RPMI8226 (cell line): Measurements from ENCODE around the gene ADORA3.
A peak's percentile ranks its signal among the peaks of the same experiment; 100 is the strongest.

Experiments used
- DNase-seq: peaks from one replicate; pipeline ENCODE4 v3.0.0-alpha.2; 2015

The ADORA3 gene

DNA sequence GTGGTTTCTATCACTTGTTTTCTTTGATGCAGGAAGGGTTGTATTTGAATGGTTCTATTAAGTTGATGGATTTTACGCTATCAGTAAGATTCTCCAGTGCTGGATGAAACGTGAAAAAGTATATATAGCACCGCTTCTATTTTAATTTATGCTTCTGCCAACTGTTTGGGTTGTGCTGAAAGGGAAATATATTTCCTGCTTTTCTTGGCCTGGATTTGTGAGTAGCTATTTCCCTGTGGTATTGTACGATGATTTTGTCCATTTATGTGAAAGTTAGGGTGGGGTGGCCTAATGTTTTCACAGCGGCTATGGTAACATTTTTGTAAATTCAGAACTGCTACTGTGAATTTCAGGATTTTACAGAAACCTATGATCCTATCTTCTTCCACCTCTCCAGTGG lies 29.3 kb downstream of the ADORA3 start:
- no peak for DNase-seq

DNA sequence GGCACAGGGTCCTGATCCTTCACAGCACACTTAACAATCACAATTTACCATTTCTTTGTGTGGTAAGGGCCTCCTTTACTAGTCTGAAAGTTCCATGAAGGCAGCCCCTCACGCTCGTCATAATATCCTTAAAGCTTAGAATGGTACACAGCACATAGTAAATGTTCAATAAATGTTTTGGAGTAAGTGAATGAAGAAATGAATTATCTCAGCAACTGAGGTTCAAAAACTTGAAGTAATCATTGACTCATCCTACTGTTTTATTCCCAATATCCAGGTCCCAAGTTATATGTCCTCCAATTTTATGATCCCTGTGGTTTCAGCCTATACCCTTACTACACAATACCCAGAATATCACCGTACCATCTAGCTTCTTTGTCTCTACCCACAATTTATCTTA lies 31.9 kb downstream of the ADORA3 start:
- no peak for DNase-seq

DNA sequence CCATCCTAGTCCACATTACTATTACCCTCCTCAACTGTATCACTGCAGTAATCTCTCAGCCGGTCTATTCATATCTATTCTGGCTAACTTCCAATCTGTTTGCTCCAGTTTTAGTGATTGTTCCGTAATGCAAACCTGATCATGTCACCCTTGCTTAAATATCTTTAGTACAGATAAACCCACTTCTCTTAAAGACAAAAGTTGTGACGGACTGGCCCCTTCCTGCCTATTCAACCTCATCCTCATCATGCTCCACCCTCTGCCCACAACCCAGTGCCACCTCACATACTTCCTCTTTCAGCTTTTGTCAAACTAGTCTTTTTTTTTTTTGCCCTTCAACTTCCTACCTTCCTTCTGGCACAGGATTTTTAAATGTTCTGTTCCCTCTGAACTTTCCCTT lies 32.4 kb downstream of the ADORA3 start:
- peak; percentile 30 for DNase-seq

DNA sequence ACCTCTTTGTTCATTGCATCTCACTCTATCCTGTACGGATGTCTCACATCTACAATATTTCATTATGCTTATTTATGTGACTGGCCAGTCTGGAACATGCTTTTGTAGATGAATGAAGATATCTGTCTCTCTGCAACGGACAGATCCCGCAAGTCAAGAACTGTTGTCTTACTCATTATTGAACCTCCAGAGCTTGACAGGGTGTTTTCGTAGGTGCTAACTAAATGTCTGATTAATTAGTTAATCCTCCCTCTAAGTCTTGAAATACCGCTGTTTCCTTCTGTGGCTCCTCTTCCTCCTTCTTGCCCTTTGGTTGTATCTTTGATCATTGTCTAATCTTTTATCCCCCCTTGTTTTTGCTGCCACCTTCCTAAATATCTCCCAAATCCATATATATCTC lies 32.8 kb downstream of the ADORA3 start:
- no peak for DNase-seq

DNA sequence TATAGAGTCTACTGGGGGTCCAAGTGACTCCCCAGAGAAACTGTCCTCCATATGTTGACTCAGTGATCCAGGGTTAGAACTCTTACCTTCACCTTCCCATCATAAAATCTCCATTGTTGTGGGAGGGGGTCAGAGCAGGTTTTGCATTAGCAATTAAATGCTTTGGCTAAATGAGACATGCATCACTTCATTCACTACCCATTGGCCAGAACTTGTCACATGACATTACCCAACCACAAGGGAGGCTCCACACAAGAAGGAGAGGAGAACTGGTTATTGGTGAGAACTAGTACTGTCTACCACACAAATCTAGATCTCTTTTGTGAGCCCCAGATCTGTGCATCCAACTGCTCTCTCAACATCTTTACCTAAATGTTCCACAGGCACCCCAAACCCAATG lies 33.9 kb downstream of the ADORA3 start:
- no peak for DNase-seq

DNA sequence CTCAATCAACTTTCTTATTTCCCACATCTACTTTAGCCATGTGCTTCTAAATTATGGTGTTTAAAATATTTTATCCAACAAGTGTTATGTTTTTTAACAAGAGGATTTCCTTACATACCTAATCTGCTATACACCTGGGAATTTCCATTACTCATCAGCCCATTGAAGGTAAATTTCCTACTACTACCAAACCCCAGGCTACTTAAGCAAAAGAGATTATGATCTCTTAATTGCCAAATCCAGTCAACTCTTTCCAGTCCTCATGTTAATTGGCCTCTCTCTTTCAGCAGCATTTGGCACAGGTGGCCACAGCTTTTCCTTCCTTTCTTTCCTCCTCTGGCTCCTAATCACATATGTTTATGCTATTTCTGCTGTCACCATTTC lies 34.7 kb downstream of the ADORA3 start:
- no peak for DNase-seq

DNA sequence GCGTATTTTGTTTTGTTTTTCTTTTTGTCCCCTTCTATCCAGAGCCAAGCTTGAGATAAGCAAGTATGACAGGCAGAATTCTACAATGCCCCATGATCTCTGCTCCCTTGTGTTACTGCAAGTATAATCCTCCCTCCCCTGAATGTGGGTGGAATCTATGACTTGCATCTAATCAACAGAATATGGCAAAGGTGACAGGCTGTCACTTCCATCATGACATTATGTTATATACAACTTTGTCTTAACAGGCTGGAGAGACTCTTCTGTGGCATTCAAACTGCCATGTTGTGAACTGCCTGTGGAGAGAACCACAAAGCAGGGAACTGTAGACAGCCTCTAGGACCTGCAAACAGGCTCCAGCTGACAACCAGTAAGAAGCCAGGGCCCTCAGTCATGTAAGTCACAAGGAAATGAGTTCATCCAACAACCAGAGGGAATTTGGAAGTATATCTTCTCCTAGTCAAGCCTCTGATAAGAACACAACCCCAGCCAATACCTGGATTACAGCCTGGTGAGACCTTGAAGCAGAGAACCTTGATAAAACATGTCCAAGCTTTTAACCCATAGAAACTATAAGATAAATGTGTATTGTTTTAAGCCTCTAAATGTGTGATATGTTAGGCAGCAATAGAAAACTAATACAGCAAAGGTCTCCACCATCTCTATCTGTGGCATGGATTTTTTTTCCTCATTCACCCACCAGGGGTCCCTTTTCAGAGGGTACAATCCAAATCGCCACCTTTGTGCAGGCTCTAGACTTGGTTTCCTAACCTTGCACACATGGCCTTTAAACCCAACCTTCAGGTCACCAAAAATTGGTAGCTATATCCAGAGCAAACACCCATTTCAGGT lies 35.3 kb downstream of the ADORA3 start:
- no peak for DNase-seq

DNA sequence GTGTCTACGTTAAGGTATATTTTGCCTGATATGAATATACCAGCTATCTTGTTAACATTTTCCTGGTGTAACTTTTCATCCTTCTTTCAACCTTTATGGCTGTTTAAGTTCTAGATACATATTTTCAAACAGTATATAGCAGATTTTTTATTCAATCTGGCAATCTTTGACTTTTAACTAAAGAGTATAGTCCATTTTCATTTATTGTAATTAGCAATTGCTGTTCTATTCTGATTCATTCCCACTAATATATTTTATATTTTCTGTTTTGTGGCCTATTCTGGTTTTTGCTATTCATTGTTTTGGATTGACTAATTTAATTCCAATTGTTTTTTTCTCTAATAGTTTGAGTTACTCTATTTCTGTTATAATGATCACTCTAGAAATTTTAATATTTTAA lies 37.0 kb downstream of the ADORA3 start:
- no peak for DNase-seq

DNA sequence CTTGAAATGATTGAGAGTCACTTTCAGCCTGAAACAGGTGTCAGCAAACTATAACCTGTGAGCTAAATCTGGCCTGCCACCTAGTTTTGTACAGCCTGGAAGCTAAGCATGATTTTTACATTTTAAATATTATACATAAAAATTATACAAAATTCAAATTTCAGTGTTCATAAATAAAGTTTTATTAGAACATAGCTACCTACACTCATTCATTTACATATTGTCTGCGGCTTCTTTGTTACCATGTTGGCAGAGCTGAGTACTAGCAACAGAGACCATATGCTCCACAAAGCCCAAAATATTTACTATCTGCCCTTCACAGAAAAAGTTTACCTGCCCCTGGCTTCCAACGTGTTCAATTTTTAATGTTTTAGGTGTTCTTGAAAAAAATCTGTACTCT lies 37.7 kb downstream of the ADORA3 start:
- no peak for DNase-seq

DNA sequence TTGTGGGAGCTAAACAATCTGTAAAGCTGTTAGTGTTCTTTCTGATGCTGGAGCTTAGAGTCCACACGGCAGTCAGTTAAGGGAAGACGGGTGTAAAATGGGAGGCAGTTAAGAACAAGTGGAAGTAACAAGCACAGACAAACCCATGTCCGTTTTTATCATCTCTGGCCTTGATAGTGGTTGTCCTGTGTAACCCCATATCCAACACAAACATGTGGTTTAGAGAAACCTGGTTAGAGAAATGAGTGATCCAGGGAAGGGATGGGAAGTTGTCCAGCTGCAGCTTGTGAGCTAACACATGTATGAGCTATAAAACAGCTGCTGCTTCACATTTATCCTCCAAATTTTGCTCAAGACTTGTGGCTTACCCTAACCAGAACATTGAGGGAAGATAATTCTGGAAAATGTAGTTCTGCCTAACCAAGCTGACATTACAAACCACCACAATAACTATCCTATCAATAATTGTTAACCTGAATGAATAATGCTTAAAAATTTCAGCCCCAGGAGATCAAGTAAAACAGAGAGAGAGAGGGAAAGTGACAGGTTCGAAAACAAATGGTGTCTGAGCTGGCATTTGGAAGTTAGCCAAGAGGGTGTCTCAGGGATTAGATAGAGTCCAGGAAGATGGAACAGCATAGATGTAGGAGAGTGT lies 40.3 kb downstream of the ADORA3 start:
- DNase-seq = no peak

DNA sequence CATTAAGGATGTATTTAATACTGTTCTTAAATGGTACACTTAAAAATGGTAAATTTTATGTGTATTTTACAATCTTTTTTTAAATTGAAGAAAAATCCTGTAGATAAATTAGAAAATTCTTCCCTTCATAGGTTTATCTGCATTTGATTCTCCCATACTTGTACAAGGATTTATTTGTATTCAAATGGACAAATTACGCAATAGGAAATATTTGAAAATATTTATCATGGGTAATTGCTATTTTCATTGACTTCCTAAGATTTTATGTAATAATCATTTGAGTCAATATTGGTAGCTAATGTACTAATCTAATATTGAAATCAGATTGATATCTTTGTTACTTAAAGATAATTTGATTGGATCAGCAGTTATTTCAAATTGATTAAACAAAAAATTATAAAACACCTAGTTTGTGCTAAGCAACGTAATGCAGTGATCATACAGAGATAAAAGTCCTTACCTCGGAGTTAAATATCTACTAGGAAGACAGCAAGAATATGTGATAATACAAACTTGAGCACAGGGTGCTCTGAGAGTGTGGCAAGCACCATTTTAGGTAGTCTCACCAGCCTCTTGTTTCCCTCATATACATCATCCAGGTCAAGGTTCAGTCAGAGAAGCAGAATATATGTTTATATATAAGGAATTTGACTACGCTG lies 40.9 kb downstream of the ADORA3 start:
- no peak for DNase-seq

DNA sequence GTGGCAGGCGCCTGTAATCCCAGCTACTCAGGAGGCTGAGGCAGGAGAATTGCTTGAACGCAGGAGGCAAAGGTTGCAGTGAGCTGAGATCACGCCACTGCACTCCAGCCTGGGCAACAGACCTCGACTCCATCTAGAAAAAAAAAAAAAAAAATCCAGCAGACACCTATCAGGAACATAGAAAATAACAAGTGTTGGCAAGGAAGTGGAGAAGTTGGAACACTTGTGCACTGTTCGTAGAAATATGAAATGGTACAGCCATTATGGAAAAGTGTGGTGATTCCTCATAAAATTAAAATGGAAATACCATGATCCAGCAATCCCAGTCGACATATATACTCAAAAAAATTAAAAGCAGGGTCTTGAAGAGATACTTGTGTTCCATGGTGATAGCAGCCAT lies 41.7 kb downstream of the ADORA3 start:
- no peak for DNase-seq

DNA sequence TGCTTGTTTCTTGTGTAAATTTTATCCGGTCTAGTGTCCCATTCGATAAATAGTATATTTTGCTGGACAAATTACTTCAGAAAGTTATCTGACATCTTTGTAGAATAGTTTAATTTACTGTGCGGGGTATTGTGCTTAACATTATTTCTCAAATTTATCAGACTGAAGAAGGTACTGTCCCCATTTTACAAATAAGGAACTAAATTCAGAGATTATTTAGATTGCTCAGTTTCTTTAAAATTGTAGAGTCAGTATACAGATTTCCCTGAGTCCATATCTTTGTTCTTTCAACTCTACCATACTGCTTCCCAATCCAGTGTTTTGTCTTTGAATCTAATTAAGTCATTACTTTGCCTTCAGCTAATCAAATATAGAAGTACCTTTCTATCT lies 47.8 kb downstream of the ADORA3 start:
- DNase-seq = no peak

DNA sequence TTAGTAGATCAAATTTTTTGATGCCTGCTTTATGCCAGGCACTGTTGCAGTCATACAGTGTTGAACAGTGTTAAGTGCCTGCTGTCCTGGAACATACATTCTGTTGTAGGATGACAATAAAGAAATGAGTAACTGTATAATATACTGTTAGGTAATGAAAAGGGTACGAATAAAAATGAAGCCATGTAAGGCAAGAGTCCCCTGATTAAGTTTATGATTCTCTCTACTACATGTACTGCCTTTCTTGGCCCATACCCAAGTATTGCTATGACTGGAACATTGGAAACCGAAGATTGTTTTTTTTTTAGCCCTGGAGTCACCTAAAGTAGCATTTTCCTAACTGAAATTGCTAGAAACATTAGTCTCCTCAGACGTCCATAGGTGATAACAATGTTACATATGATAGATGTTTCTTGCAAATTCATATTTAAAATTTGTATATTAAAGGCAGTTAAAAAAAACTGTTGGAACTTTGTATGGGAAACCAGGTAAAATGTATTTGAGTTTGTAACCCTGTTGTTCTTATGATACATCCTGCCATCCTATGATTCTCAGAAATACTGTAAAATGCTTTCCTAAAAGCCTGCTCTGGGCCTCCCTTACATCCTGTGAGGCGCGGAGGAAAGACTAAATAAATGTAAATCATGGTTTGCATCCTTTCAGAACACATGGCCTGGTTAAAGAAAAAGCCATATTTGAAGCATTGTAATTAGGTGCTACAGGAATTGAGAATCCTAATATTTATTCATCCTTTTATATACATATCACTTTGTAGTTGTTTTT lies 48.4 kb downstream of the ADORA3 start:
- no peak for DNase-seq

DNA sequence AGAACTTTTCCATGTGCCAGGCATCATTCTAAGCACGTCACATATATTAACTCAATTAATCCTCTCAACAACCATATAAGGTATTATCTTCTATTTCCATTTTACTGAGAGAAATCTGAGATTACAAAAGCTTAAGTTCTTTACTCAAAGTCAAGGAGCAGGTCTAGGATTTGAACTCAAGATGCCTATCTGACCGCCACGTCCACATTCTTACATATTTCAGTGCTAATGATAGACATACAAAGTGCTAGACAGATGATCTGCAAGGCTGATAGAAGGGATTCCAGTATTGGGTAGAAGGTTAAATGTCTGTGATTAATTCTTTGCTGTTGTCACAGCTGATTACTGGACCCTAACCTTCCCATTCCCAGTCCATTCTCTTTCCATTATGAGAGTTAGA lies 49.7 kb downstream of the ADORA3 start:
- DNase-seq = no peak

DNA sequence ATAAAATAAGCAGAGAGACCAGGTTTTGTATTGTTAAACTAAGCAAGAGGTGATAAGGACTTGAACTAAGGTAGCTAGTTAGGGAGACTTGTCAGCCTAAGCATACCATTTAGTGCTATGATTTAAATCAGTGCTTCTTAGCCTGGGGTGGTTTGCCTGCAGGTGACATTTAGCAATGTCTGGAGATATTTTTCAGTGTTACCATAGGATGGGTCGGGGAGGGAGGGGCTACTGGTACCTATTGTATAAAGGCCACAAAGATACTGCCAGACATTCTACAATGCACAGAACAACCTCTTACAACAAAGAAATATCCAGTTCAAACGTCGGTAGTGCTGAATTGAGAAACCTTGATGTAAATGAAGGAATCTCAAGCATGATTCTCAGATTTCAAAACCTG lies 50.9 kb downstream of the ADORA3 start:
- DNase-seq = no peak

DNA sequence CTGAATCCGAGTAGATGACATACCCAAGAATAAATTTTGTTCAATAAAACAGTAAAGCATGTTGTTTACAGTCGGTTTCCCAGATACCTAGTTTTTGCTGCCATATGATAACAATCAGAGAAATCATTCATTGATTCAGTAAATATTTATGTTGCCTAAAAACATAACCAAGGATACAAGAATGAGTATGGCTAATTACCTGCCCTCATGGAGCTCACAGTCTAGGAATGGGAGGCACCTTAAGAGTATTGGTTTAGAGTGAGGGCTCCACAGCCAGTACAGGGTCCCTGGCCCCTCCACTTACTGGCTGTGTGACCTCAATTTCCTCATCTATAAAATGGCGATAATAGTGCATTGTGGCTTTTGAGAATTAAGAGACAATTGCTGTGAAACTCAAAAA lies 53.2 kb downstream of the ADORA3 start:
- DNase-seq = no peak

DNA sequence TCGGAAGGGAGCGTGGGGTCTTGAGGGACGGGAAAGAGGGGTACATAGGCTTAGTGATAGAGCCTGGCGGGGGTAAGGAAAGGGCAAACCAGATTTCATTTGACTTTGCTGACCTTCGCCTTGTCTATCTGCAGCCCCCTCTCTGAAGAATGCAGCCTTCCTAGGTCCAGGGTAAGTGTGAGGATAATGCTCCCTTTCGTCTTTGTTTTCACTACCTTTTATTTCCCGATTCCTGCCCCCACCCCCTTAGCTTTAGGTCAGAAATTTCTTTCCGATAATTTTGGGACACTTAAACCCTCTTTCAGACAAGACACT lies 53.8 kb downstream of the ADORA3 start:
- DNase-seq = no peak
